MCF 10A (cell line): Measurements from ENCODE around the gene UBXN10. TPM values are rescaled to one million over a fixed set of nuclear protein-coding genes. Genes with fewer than 3 reads are reported as not detected.
"Not testable (repeated sequence)": the region's sequence is repeated elsewhere in the genome, so short reads cannot be mapped to it uniquely, and the experiment has no call there.

Experiments used
- BruUV-seq: library from RNA; stranded (reverse); fragments of 400-500 nt; replicated peaks from 2 replicates; lab custom pipeline; 2021; lab: Mats Ljungman, UMichigan
- CTCF ChIA-PET: fragments of 300-600 bp; sonication (Branson Sonifier 250); formaldehyde crosslinking; extraction: SDS; loops from one replicate; lab custom pipeline; 2021; ENCODE audit warnings: antibody characterized with exemption, inconsistent platforms; lab: Yijun Ruan, JAX
- POLR2A ChIA-PET: fragments of 300-600, 350-650 bp; sonication (Branson Sonifier 250); formaldehyde crosslinking; extraction: SDS; loops from one replicate; lab custom pipeline; 2020; ENCODE audit warnings: antibody characterized with exemption, inconsistent platforms; lab: Yijun Ruan, JAX
- DNase-seq: peaks from one replicate; pipeline ENCODE4 v3.0.0-alpha.2; 2018; ENCODE audit not compliant: unreplicated experiment
- H3K27ac Mint-ChIP-seq: one replicate; pipeline ENCODE4 v1.8.0; 2022; ENCODE audit warnings: mild to moderate bottlenecking, low read depth, mixed read lengths; ENCODE audit not compliant: unreplicated experiment
- H3K27me3 Mint-ChIP-seq: one replicate; pipeline ENCODE4 v1.8.0; 2022; ENCODE audit warnings: mixed read lengths; ENCODE audit not compliant: insufficient read depth, unreplicated experiment
- H3K36me3 Mint-ChIP-seq: one replicate; pipeline ENCODE4 v1.8.0; 2022; ENCODE audit warnings: mild to moderate bottlenecking, moderate library complexity, mixed read lengths; ENCODE audit not compliant: insufficient read depth, unreplicated experiment
- H3K4me1 Mint-ChIP-seq: one replicate; pipeline ENCODE4 v1.8.0; 2022; ENCODE audit warnings: mixed read lengths; ENCODE audit not compliant: insufficient read depth, unreplicated experiment
- H3K4me3 Mint-ChIP-seq: one replicate; pipeline ENCODE4 v1.8.0; 2022; ENCODE audit warnings: mild to moderate bottlenecking, moderate library complexity, mixed read lengths; ENCODE audit not compliant: unreplicated experiment
- H3K9me3 Mint-ChIP-seq: one replicate; pipeline ENCODE4 v1.8.0; 2022; ENCODE audit warnings: mixed read lengths; ENCODE audit not compliant: unreplicated experiment
- intact Hi-C: fragments of 100-400 bp; cut with micrococcal nuclease; formaldehyde crosslinking; loops from 2 replicates; pipeline ENCODE4 v1.14.1; 2022
- total RNA-seq: library from RNA; stranded (reverse); gene quantifications from 2 replicates; pipeline ENCODE4 v1.2.3, GENCODE V29; 2022
- TF ChIP-seq, protein P1 (sequence below): fragments of 200-600 bp; IDR thresholded peaks from one replicate; pipeline ENCODE4 v1.8.0; 2022; ENCODE audit warnings: antibody characterized with exemption, mild to moderate bottlenecking; ENCODE audit not compliant: unreplicated experiment

The UBXN10 gene
- total RNA-seq, 1 experiment from 2014 or later: not detected

DNA sequence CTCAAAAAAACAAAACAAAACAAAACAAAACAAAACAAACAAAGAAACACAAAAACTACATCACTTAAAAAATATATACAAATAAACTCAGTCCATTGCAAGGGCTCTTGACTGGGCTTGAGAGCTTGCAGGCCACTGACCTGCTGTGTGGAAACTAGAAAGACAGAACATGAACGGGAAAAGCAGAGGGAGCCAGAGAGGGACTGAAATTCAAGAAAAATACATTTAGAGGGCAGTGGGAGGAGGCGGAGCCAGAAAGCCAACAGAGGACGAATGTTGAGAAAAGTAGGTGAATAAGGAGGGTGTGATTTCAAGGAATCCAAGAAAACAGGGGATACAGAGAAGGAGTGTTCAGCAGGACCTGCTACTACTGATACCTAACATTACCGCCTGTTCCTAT, 41.8 kb downstream of the UBXN10 start:
- CTCF ChIA-PET: interaction anchor here (0.7 kb wide), 1 partner anchor 23 kb away, joined by 3 read pairs; no protein-coding TSS in a partner anchor

DNA sequence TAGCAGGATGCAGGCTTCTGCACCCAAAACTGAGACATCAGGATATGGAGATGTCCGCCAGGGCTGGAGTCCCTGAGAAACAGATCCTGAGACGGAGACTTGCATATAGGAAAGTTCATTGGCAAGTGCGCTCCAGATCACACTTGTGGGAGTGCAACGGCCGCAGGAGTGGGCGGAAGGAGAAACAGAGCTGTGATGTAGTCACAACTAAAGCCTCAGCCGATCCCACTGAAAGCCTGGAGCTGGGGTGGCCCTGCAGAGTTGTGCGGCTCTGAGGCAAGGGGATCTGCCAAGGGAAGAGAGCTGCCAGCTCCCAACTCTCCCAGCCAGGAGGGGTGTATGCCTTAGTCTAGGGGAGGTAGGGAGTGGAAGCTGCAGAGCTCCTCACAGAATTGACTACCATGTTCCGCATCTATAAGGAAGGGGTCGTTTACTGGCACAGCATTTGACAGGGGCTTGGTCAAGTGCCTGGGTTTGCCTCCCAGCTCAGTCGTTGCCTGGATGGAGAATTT, 42.5 kb downstream of the UBXN10 start:
- no peak for DNase-seq
- ChIA-PET POLR2A (no interaction called here), CTCF (interaction anchor here (0.7 to 0.9 kb wide), 2 partner anchors 23 to 265 kb away, joined by 3 read pairs; no protein-coding TSS in a partner anchor)
- TF ChIP-seq, protein P1, sequence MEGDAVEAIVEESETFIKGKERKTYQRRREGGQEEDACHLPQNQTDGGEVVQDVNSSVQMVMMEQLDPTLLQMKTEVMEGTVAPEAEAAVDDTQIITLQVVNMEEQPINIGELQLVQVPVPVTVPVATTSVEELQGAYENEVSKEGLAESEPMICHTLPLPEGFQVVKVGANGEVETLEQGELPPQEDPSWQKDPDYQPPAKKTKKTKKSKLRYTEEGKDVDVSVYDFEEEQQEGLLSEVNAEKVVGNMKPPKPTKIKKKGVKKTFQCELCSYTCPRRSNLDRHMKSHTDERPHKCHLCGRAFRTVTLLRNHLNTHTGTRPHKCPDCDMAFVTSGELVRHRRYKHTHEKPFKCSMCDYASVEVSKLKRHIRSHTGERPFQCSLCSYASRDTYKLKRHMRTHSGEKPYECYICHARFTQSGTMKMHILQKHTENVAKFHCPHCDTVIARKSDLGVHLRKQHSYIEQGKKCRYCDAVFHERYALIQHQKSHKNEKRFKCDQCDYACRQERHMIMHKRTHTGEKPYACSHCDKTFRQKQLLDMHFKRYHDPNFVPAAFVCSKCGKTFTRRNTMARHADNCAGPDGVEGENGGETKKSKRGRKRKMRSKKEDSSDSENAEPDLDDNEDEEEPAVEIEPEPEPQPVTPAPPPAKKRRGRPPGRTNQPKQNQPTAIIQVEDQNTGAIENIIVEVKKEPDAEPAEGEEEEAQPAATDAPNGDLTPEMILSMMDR: no peak
- no peak overlapping the region for H3K4me3 Mint-ChIP-seq
- H3K9me3 Mint-ChIP-seq: no peaks in the 10 kb centered on the region
- H3K4me1 Mint-ChIP-seq: no peaks in the 10 kb centered on the region
- no peaks in the 10 kb centered on the region for H3K36me3 Mint-ChIP-seq
- no TSS peak for BruUV-seq
- peaks cover 62% of the 10 kb centered on the region for H3K27me3 Mint-ChIP-seq
- no peak overlapping the region for H3K27ac Mint-ChIP-seq
- intact Hi-C loops: no loop called here

More for the DNA sequence above, 41.8 kb downstream of the UBXN10 start:
- BruUV-seq: no TSS peak
- Mint-ChIP-seq H3K4me1 (no peaks in the 10 kb centered on the region), H3K36me3 (no peaks in the 10 kb centered on the region), H3K27me3 (peaks cover 57% of the 10 kb centered on the region), H3K9me3 (no peaks in the 10 kb centered on the region), H3K4me3 (no peak overlapping the region), H3K27ac (no peak overlapping the region)
- POLR2A ChIA-PET: no interaction called here
- no peak for DNase-seq
- intact Hi-C loops: no loop called here
- TF ChIP-seq, protein P1: no peak

DNA sequence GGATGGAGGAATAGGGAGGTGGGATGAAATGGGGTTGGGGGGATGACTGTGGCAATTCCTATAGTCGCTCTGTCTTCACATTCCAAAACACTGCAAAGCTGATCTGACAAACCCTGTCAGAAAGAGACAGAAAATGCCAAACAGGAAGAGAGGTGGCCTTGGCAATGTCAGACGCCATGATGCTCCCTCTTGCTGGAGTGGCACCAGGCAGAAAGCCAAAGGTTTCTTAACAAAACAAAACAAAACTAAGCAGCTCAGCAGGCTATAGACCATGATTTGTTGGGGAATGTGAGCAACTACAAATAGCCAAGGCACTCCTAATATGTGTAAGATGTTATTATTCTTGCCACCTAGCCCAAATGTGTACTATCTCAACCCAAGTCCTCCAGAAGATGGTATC, 43.3 kb downstream of the UBXN10 start:
- ChIA-PET POLR2A (no interaction called here), CTCF (interaction anchor here (1.0 kb wide), 1 partner anchor 16 kb away, joined by 3 read pairs; no protein-coding TSS in a partner anchor)
- no TSS peak for BruUV-seq
- peaks cover 62% of the 10 kb centered on the region for H3K27me3 Mint-ChIP-seq
- TF ChIP-seq, protein P1: no peak
- no peaks in the 10 kb centered on the region for H3K36me3 Mint-ChIP-seq
- H3K4me1 Mint-ChIP-seq: no peaks in the 10 kb centered on the region
- no peaks in the 10 kb centered on the region for H3K9me3 Mint-ChIP-seq
- no peak overlapping the region for H3K27ac Mint-ChIP-seq
- no peak overlapping the region for H3K4me3 Mint-ChIP-seq
- intact Hi-C loops: no loop called here
- no peak for DNase-seq

DNA sequence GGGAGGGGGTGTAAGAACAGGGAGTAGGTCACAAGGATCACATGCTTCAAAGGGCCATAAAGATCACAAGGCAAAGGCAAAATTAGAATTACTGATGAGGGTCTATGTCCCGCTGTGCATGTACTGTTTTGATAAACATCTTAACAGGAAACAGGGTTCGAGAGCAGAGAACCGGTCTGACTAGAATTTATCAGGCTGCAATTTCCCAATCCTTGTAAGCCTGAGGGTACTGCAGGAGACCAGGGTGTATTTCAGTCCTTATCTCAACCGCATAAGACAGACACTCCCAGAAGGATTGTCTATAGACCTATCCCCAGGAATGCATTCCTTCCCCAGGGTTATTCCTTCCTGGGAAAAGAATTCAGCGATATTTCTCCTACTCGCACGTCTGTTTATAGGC, 46.7 kb downstream of the UBXN10 start:
- H3K27me3 Mint-ChIP-seq: peaks cover 30% of the 10 kb centered on the region
- intact Hi-C loops: loop anchor here (5.0 kb wide), 1 partner anchor 260 kb away; no protein-coding TSS in a partner anchor
- CTCF ChIA-PET, H3K4me1 Mint-ChIP-seq, DNase-seq, H3K36me3 Mint-ChIP-seq, H3K27ac Mint-ChIP-seq, POLR2A ChIA-PET, BruUV-seq, H3K4me3 Mint-ChIP-seq, H3K9me3 Mint-ChIP-seq: not testable (repeated sequence)
